Measurements from ENCODE around the gene SPATA3. TPM values are rescaled to one million over a fixed set of nuclear protein-coding genes. Genes with fewer than 3 reads are reported as not detected.

SPATA3 gene
- total and polyA plus RNA-seq, 2 experiments from 2014 or later: not detected

DNA sequence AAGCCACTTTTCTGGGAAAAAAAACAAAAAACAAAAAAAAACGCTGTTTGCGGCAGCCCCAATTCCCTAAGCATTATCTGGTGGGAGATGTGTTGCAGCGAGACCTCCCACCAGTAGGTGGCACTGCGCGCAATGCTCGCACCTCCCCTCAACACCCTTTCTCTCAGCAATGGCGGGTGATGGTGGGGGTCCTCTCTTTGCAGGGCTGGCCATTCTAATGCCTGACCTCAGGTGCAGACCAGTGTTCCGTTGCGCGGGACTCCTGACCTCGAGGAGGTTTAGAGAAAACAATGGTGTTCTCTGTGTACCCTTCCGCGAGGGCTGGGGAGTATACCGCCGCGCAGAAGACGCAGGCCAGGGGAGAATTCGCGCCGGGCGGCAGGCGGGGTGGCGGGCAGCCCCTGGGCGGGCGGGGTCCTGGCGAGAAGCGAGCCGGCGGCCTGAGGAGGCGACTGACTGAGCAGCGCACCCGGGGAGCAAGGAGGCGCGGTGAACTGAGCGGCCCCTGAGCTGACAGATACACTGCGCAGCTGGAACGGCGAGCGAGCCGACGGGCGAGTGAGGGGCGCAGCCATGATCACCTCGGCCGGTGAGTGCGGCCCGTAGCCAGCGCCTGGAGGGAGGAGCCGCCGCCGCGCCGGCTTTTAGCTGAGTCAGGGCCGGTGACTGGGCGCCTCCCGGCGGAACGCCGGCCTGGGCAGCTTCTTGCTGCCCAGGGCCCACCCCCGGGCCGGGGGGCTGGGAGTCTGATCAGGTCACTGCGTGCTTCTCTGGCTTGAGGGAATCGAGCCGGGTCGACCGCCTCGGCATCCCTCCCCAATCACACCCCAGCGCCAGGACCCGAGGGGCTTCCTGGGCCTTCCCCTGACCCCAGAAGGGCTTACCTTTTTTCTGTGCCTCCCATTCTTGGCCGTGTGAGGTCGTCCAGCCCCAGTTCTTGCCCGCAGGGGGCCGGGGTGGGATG lies 60.8 kb downstream of the SPATA3 start, which contains the start of gene PSMD1:
Gene PSMD1, plus strand, starts transcription at position 415 of the 964 bp plus-strand sequence. Its CDS starts 159 bp downstream, at position 574.
- Histone ChIP-seq H3K4me3 (peak within 1 kb of the TSS; percentile 97), H3K4me2 (peak within 1 kb of the TSS; percentile 97), H3K27ac (ENCODE audit: low read depth) (peak within 1 kb of the TSS; percentile 70), H3K9me2 (ENCODE audit: insufficient read depth) (no peaks in the 10 kb centered on the region), H2AFZ (peak within 1 kb of the TSS; percentile 4; the same call in 1 of the 2 replicates), H3K79me2 (replicated peaks; ENCODE audit: insufficient read depth) (peaks cover 49% of the 10 kb centered on the region), H3F3A (replicated peaks; ENCODE audit: low read depth) (no peaks in the 10 kb centered on the region), H3K36me3 (ENCODE audit: insufficient read depth) (peaks cover 2% of the 10 kb centered on the region; the same call in 1 of the 2 replicates), H4K20me1 (replicated peaks; ENCODE audit: insufficient read depth) (peaks cover 39% of the 10 kb centered on the region), H3K27me3 (ENCODE audit: insufficient read depth) (peaks cover 17% of the 10 kb centered on the region), H3K4me1 (ENCODE audit: insufficient read depth) (peaks cover 19% of the 10 kb centered on the region)
- peaks cover 8% of the 10 kb centered on the region; the same call in 2 of the 3 replicates for H3K36me3 Mint-ChIP-seq (ENCODE audit: low read depth)
- H3K4me3 Mint-ChIP-seq: peak within 1 kb of the TSS; percentile 93
- H3K4me1 Mint-ChIP-seq: peaks cover 23% of the 10 kb centered on the region
- peaks cover 17% of the 10 kb centered on the region for H3K27me3 Mint-ChIP-seq (ENCODE audit: insufficient read depth, low read depth, poor library complexity)
- ATAC-seq (peak; percentile 78), DNase-seq (ENCODE audit: low spot score) (peak; percentile 93)
- no peaks in the 10 kb centered on the region; the same call in 2 of the 3 replicates for H3K9me3 Mint-ChIP-seq
- TF ChIP-seq JUNB (IDR thresholded peaks at IDR 0.05; ENCODE audit: unreplicated experiment): no peak
- TF ChIP-seq EZH2phosphoT487 (IDR thresholded peaks at IDR 0.05; ENCODE audit: unreplicated experiment): no peak
- TF ChIP-seq, protein P1, sequence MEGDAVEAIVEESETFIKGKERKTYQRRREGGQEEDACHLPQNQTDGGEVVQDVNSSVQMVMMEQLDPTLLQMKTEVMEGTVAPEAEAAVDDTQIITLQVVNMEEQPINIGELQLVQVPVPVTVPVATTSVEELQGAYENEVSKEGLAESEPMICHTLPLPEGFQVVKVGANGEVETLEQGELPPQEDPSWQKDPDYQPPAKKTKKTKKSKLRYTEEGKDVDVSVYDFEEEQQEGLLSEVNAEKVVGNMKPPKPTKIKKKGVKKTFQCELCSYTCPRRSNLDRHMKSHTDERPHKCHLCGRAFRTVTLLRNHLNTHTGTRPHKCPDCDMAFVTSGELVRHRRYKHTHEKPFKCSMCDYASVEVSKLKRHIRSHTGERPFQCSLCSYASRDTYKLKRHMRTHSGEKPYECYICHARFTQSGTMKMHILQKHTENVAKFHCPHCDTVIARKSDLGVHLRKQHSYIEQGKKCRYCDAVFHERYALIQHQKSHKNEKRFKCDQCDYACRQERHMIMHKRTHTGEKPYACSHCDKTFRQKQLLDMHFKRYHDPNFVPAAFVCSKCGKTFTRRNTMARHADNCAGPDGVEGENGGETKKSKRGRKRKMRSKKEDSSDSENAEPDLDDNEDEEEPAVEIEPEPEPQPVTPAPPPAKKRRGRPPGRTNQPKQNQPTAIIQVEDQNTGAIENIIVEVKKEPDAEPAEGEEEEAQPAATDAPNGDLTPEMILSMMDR (conservative IDR thresholded peaks at IDR 0.05; ENCODE audit: low read depth in 2 of 2): peak; percentile 95 to 96
- TF ChIP-seq, protein P2, sequence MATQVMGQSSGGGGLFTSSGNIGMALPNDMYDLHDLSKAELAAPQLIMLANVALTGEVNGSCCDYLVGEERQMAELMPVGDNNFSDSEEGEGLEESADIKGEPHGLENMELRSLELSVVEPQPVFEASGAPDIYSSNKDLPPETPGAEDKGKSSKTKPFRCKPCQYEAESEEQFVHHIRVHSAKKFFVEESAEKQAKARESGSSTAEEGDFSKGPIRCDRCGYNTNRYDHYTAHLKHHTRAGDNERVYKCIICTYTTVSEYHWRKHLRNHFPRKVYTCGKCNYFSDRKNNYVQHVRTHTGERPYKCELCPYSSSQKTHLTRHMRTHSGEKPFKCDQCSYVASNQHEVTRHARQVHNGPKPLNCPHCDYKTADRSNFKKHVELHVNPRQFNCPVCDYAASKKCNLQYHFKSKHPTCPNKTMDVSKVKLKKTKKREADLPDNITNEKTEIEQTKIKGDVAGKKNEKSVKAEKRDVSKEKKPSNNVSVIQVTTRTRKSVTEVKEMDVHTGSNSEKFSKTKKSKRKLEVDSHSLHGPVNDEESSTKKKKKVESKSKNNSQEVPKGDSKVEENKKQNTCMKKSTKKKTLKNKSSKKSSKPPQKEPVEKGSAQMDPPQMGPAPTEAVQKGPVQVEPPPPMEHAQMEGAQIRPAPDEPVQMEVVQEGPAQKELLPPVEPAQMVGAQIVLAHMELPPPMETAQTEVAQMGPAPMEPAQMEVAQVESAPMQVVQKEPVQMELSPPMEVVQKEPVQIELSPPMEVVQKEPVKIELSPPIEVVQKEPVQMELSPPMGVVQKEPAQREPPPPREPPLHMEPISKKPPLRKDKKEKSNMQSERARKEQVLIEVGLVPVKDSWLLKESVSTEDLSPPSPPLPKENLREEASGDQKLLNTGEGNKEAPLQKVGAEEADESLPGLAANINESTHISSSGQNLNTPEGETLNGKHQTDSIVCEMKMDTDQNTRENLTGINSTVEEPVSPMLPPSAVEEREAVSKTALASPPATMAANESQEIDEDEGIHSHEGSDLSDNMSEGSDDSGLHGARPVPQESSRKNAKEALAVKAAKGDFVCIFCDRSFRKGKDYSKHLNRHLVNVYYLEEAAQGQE (IDR thresholded peaks at IDR 0.05; ENCODE audit: unreplicated experiment): no peak
- peak; percentile 75 for TF ChIP-seq POLR2AphosphoS5 (IDR thresholded peaks at IDR 0.05; ENCODE audit: low read depth)
- TF ChIP-seq CREB1 (CRISPR knock-in tag; IDR thresholded peaks at IDR 0.05; ENCODE audit: low read depth): peak; percentile 37; the same call in 1 of the 2 replicates
- no peak for TF ChIP-seq NANOG (IDR thresholded peaks at IDR 0.05; ENCODE audit: borderline replicate concordance)
- TF ChIP-seq ZNF114 (CRISPR knock-in tag; IDR thresholded peaks at IDR 0.05): no peak
- H3K27ac Mint-ChIP-seq: peak within 1 kb of the TSS; percentile 100
